SU-DHL-6 (cell line): Measurements from ENCODE around the gene FAM186B.

Experiments
- CTCF ChIP-seq: fragments of 200-600 bp; sonication (generic); IDR thresholded peaks from one replicate; pipeline ENCODE4 v1.5.1; 2017; ENCODE audit warnings: antibody characterized with exemption, mild to moderate bottlenecking, low read length, moderate library complexity; ENCODE audit not compliant: insufficient read depth, poor library complexity, severe bottlenecking
- EZH2phosphoT487 ChIP-seq: fragments of 200-600 bp; sonication (generic), shearing (Covaris generic); conservative IDR thresholded peaks from 2 replicates; pipeline ENCODE4 v1.6.1; 2018; ENCODE audit warnings: mild to moderate bottlenecking, antibody characterized with exemption, low read length, moderate library complexity, mixed read lengths

GRCh38 chr12:49557187-49557916 lies 48.1 kb downstream of the FAM186B start:
- no peak for TF ChIP-seq CTCF
- TF ChIP-seq EZH2phosphoT487, result no peak
